Lower leg skin (tissue), 3 donors: ENCODE results near the gene NUDT1.

ENCODE experiments used
- POLR2A ChIP-seq, 2 donors: fragments of 450-650 bp; IDR thresholded peaks; one replicate each; pipeline ENCODE4 v1.6.1; 2016 to 2017; ENCODE audit warnings: antibody characterized with exemption in 2 of 2, mild to moderate bottlenecking in 1 of 2, moderate library complexity in 1 of 2
- TF ChIP-seq, protein P1 (sequence below), 3 donors: fragments of 450-650 bp; IDR thresholded peaks; one replicate each; pipeline ENCODE4 v1.5.1; 2016; ENCODE audit warnings: antibody characterized with exemption in 3 of 3, mild to moderate bottlenecking in 3 of 3, moderate library complexity in 2 of 3

DNA sequence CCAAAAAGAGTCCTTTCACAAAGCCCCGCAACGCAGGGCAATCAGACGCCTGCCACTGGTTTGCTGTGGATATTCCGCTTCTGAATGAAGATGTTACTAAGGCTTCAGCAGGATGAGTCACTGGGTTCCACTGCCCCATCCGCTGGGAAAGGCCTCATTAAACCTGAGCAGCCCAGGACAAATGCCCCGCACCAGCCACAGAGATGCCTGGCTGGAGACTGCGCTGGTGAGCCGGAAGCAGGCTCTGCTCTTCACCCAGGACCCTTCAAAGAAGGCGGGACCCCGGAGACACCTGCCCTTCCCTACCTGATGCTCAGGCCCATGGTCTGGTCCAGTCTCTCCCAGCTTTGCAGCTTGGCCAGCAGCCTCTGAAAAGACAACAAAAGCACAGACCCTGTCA lies 29.1 kb upstream of the NUDT1 start:
- TF ChIP-seq POLR2A (IDR thresholded peaks at IDR 0.05) = no peak
- TF ChIP-seq, protein P1, sequence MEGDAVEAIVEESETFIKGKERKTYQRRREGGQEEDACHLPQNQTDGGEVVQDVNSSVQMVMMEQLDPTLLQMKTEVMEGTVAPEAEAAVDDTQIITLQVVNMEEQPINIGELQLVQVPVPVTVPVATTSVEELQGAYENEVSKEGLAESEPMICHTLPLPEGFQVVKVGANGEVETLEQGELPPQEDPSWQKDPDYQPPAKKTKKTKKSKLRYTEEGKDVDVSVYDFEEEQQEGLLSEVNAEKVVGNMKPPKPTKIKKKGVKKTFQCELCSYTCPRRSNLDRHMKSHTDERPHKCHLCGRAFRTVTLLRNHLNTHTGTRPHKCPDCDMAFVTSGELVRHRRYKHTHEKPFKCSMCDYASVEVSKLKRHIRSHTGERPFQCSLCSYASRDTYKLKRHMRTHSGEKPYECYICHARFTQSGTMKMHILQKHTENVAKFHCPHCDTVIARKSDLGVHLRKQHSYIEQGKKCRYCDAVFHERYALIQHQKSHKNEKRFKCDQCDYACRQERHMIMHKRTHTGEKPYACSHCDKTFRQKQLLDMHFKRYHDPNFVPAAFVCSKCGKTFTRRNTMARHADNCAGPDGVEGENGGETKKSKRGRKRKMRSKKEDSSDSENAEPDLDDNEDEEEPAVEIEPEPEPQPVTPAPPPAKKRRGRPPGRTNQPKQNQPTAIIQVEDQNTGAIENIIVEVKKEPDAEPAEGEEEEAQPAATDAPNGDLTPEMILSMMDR (IDR thresholded peaks at IDR 0.05) = no peak
